OCI-LY1 (cell line): ENCODE results near the gene ADAP2.

Experiments used
- H2AFZ ChIP-seq: fragments of 200-600 bp; sonication (generic), shearing (Covaris generic); 2 replicates; pipeline ENCODE4 v1.6.0; 2014; ENCODE audit warnings: antibody characterized with exemption, mild to moderate bottlenecking, low read length
- H3F3A ChIP-seq: fragments of 200-600 bp; sonication (generic), shearing (Covaris generic); 2 replicates; pipeline ENCODE4 v1.6.0; 2014; ENCODE audit warnings: mild to moderate bottlenecking, antibody characterized with exemption, low read length, moderate library complexity; ENCODE audit not compliant: insufficient read depth
- H3K27ac ChIP-seq: fragments of 200-600 bp; sonication (generic); 2 replicates; pipeline ENCODE4 v1.5.1; 2014; ENCODE audit warnings: low read length, mixed run types, mild to moderate bottlenecking, low read depth; ENCODE audit not compliant: poor library complexity, severe bottlenecking
- H3K27me3 ChIP-seq: fragments of 200-600 bp; sonication (generic); 2 replicates; pipeline ENCODE4 v1.6.0; 2014; ENCODE audit warnings: antibody characterized with exemption, mild to moderate bottlenecking, low read length, moderate library complexity; ENCODE audit not compliant: insufficient read depth
- H3K36me3 ChIP-seq: fragments of 200-600 bp; sonication (generic); 2 replicates; pipeline ENCODE4 v1.6.1; 2014; ENCODE audit warnings: mild to moderate bottlenecking, antibody characterized with exemption, low read length, moderate library complexity, mixed read lengths; ENCODE audit not compliant: insufficient read depth
- H3K4me1 ChIP-seq: fragments of 200-600 bp; sonication (generic); 2 replicates; pipeline ENCODE4 v1.5.1; 2014; ENCODE audit warnings: mild to moderate bottlenecking, low read length, moderate library complexity; ENCODE audit not compliant: insufficient read depth, severe bottlenecking
- H3K4me2 ChIP-seq: fragments of 200-600 bp; sonication (generic), shearing (Covaris generic); 2 replicates; pipeline ENCODE4 v1.6.1; 2014; ENCODE audit warnings: low read length
- H3K4me3 ChIP-seq: fragments of 200-600 bp; sonication (generic); 2 replicates; pipeline ENCODE4 v1.5.1; 2014; ENCODE audit warnings: low read length, low read depth, mild to moderate bottlenecking, mixed read lengths; ENCODE audit not compliant: poor library complexity, severe bottlenecking
- H3K79me2 ChIP-seq: fragments of 200-600 bp; shearing (Covaris generic); 2 replicates; pipeline ENCODE4 v1.6.1; 2016; ENCODE audit warnings: mixed run types, low read length, mixed read lengths; ENCODE audit not compliant: insufficient read depth
- H3K9ac ChIP-seq: fragments of 200-600 bp; sonication (generic), shearing (Covaris generic); 2 replicates; pipeline ENCODE4 v1.6.1; 2014; ENCODE audit warnings: mild to moderate bottlenecking, low read length, mixed read lengths
- H3K9me2 ChIP-seq: fragments of 200-600 bp; sonication (generic), shearing (Covaris generic); 2 replicates; pipeline ENCODE4 v1.6.1; 2014; ENCODE audit warnings: low read depth, mild to moderate bottlenecking, low read length, mixed read lengths
- H3K9me3 ChIP-seq: fragments of 200-600 bp; shearing (Covaris generic); 2 replicates; pipeline ENCODE4 v1.6.1; 2014; ENCODE audit warnings: low read length, mixed read lengths
- H4K20me1 ChIP-seq: fragments of 200-600 bp; sonication (generic), shearing (Covaris generic); 2 replicates; pipeline ENCODE4 v1.6.0; 2016; ENCODE audit warnings: mild to moderate bottlenecking, low read length; ENCODE audit not compliant: insufficient read depth
- CTCF ChIP-seq: fragments of 200-600 bp; sonication (generic), shearing (Covaris generic); IDR thresholded peaks from 2 replicates; pipeline ENCODE4 v1.5.1; 2017; ENCODE audit warnings: mild to moderate bottlenecking, antibody characterized with exemption, low read length, moderate library complexity, mixed read lengths
- EZH2 ChIP-seq: fragments of 200-600 bp; sonication (generic), shearing (Covaris generic); IDR thresholded peaks from 2 replicates; pipeline ENCODE4 v1.8.0; 2017; ENCODE audit warnings: borderline replicate concordance, mixed run types, mild to moderate bottlenecking, antibody characterized with exemption, low read length, moderate library complexity, mixed read lengths

The ADAP2 gene

DNA sequence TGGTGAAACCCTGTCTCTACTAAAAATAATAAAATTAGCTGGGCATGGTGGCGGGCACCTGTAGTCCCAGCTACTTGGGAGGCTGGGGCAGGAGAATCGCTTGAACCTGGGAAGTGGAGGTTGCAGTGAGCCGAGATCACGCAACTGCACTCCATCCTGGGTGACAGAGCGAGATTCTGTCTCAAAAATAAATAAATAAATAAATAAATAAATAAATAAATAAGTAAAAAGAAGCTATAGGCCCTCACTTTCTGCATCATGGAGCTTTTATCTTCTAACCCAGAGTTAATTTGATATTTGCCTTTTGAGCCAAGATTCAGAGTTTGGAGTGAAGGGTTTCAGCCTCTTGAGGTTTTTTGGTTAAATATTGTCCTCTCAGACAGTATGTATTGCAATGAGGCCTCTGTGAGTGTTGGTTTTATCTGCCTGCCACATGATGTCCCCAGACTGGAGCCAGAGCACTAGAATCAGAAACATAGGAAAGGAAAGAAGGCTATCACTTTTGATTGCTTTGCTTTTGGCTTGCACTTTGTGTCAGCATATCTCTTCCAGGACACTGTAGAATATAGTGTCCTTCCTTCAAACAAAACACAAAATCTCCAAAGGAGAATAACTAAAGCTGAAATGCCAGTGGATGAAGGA, 81.6 kb downstream of the ADAP2 start:
- no peaks in the 10 kb centered on the region for H3K9me3 ChIP-seq
- H2AFZ ChIP-seq, result no peak overlapping the region
- no peak overlapping the region for H3K4me3 ChIP-seq
- no peaks in the 10 kb centered on the region for H3K27me3 ChIP-seq
- no peaks in the 10 kb centered on the region for H3F3A ChIP-seq
- H3K4me1 ChIP-seq, result peaks cover 34% of the 10 kb centered on the region
- no peaks in the 10 kb centered on the region for H3K9me2 ChIP-seq
- peaks cover 52% of the 10 kb centered on the region for H3K36me3 ChIP-seq
- TF ChIP-seq EZH2 (no peak), CTCF (no peak)
- no peak overlapping the region for H3K27ac ChIP-seq
- no peaks in the 10 kb centered on the region for H3K79me2 ChIP-seq
- no peaks in the 10 kb centered on the region for H4K20me1 ChIP-seq
- H3K9ac ChIP-seq, result no peak overlapping the region
- H3K4me2 ChIP-seq, result no peak overlapping the region

- no peak for TF ChIP-seq EZH2
- no peak for TF ChIP-seq CTCF
- Histone ChIP-seq H3K4me1 (peaks cover 34% of the 10 kb centered on the region), H3K9ac (no peak overlapping the region), H3K9me3 (no peaks in the 10 kb centered on the region), H2AFZ (no peak overlapping the region), H3K9me2 (no peaks in the 10 kb centered on the region), H4K20me1 (no peaks in the 10 kb centered on the region), H3K4me3 (no peak overlapping the region), H3K27ac (no peak overlapping the region), H3K79me2 (no peaks in the 10 kb centered on the region), H3K27me3 (no peaks in the 10 kb centered on the region), H3F3A (no peaks in the 10 kb centered on the region), H3K4me2 (no peak overlapping the region), H3K36me3 (peaks cover 44% of the 10 kb centered on the region)
Measured at GRCh38 chr17:31004160-31004559, 82.4 kb downstream of the ADAP2 start.

- Histone ChIP-seq H4K20me1 (no peaks in the 10 kb centered on the region), H3K4me2 (peak overlapping the region; percentile 74), H3K36me3 (peaks cover 12% of the 10 kb centered on the region), H3K9me2 (no peaks in the 10 kb centered on the region), H3K4me3 (peak overlapping the region; percentile 84), H2AFZ (no peak overlapping the region; the same call in 1 of the 2 replicates), H3K9me3 (no peaks in the 10 kb centered on the region), H3K27me3 (no peaks in the 10 kb centered on the region), H3K79me2 (peaks cover under 1% of the 10 kb centered on the region; the same call in 1 of the 2 replicates), H3F3A (no peaks in the 10 kb centered on the region), H3K4me1 (peaks cover 38% of the 10 kb centered on the region), H3K9ac (peak overlapping the region; percentile 90), H3K27ac (peak overlapping the region; percentile 86)
- no peak for TF ChIP-seq EZH2
- TF ChIP-seq CTCF, result no peak
Measured at GRCh38 chr17:31007695-31008373, 86.1 kb downstream of the ADAP2 start.
